SK-N-SH treated with all-trans-retinoic acid at 6 μM for 48 hours (cell line): ENCODE results near the gene IP6K3.

Source experiments
- ATAC-seq: fragments of 200-7000 bp; cut with Tn5 transposase; 3 replicates; pipeline ENCODE4 v1.9.1; 2020; ENCODE audit warnings: mild to moderate bottlenecking, moderate library complexity
- ARNTL ChIP-seq: fragments of 450-650 bp; formaldehyde crosslinking; IDR thresholded peaks from 2 replicates; pipeline ENCODE4 v1.5.0; 2020; ENCODE audit warnings: low read depth, mild to moderate bottlenecking, moderate library complexity, borderline replicate concordance
- BACH2 ChIP-seq: fragments of 250-450 bp; sonication (Bioruptor Pico); IDR thresholded peaks from 2 replicates; pipeline ENCODE4 v1.9.0; 2021; ENCODE audit warnings: mild to moderate bottlenecking, borderline replicate concordance
- CSDC2 ChIP-seq: fragments of 250-450 bp; sonication (Bioruptor Pico); IDR thresholded peaks from 2 replicates; pipeline ENCODE4 v1.5.0; 2020; ENCODE audit warnings: mild to moderate bottlenecking, moderate library complexity
- ESRRG ChIP-seq: fragments of 250-450 bp; sonication (Bioruptor Pico); IDR thresholded peaks from 2 replicates; pipeline ENCODE4 v1.6.1; 2021; ENCODE audit warnings: mild to moderate bottlenecking
- GLIS3 ChIP-seq: fragments of 250-450 bp; sonication (Bioruptor Pico); IDR thresholded peaks from 2 replicates; pipeline ENCODE4 v1.5.0; 2020; ENCODE audit warnings: mild to moderate bottlenecking, moderate library complexity
- ISL1 ChIP-seq: fragments of 250-450 bp; sonication (Bioruptor Pico); IDR thresholded peaks from 2 replicates; pipeline ENCODE4 v2.1.2; 2022; ENCODE audit warnings: mild to moderate bottlenecking, moderate library complexity
- OSR1 ChIP-seq: fragments of 250-450 bp; sonication (Bioruptor Pico); IDR thresholded peaks from 2 replicates; pipeline ENCODE4 v1.8.0; 2022; ENCODE audit warnings: moderate library complexity, mild to moderate bottlenecking, inconsistent platforms
- PPARA ChIP-seq: fragments of 250-450 bp; sonication (Bioruptor Pico); IDR thresholded peaks from 2 replicates; pipeline ENCODE4 v1.5.0; 2020; ENCODE audit warnings: mild to moderate bottlenecking, borderline replicate concordance
- RARB ChIP-seq: fragments of 250-450 bp; sonication (Bioruptor Pico); IDR thresholded peaks from 2 replicates; pipeline ENCODE4 v1.8.0; 2021; ENCODE audit warnings: mild to moderate bottlenecking, moderate library complexity
- SNAI2 ChIP-seq: fragments of 250-450 bp; sonication (Bioruptor Pico); IDR thresholded peaks from 2 replicates; pipeline ENCODE4 v1.5.0; 2020; ENCODE audit warnings: mild to moderate bottlenecking, moderate library complexity
- TCF4 ChIP-seq: fragments of 250-450 bp; sonication (Bioruptor Pico); IDR thresholded peaks from 2 replicates; pipeline ENCODE4 v1.8.0; 2021; ENCODE audit warnings: mild to moderate bottlenecking, moderate library complexity, borderline replicate concordance
- TOX ChIP-seq: fragments of 250-450 bp; sonication (Bioruptor Pico); IDR thresholded peaks from 2 replicates; pipeline ENCODE4 v1.8.0; 2021; ENCODE audit warnings: mild to moderate bottlenecking, moderate library complexity, borderline replicate concordance
- ZC3H10 ChIP-seq: fragments of 250-450 bp; sonication (Bioruptor Pico); IDR thresholded peaks from 2 replicates; pipeline ENCODE4 v1.5.1; 2021; ENCODE audit warnings: mild to moderate bottlenecking, moderate library complexity
- ZFP3 ChIP-seq: fragments of 250-450 bp; sonication (Bioruptor Pico); IDR thresholded peaks from 2 replicates; pipeline ENCODE4 v1.5.0; 2020; ENCODE audit warnings: mild to moderate bottlenecking, moderate library complexity
- ZFP30 ChIP-seq: fragments of 450-650 bp; formaldehyde crosslinking; IDR thresholded peaks from 2 replicates; pipeline ENCODE4 v1.5.0; 2022; ENCODE audit warnings: mild to moderate bottlenecking, moderate library complexity
- ZNF565 ChIP-seq: fragments of 450-650 bp; formaldehyde crosslinking; conservative IDR thresholded peaks from 2 replicates; pipeline ENCODE4 v1.5.0; 2020; ENCODE audit warnings: low read depth, mild to moderate bottlenecking, moderate library complexity
- ZNF70 ChIP-seq: fragments of 450-650 bp; formaldehyde crosslinking; IDR thresholded peaks from 2 replicates; pipeline ENCODE4 v1.5.0; 2020; ENCODE audit warnings: mild to moderate bottlenecking, moderate library complexity
- ZNF8 ChIP-seq: fragments of 450-650 bp; formaldehyde crosslinking; IDR thresholded peaks from 2 replicates; pipeline ENCODE4 v1.5.0; 2020; ENCODE audit warnings: mild to moderate bottlenecking, moderate library complexity
- TF ChIP-seq, protein P1 (sequence below): fragments of 250-450 bp; sonication (Bioruptor Pico); IDR thresholded peaks from 2 replicates; pipeline ENCODE4 v1.5.0; 2020; ENCODE audit warnings: mild to moderate bottlenecking, moderate library complexity
- TF ChIP-seq, protein P2 (sequence below): fragments of 250-450 bp; sonication (Bioruptor Pico); IDR thresholded peaks from 2 replicates; pipeline ENCODE4 v1.5.1; 2021; ENCODE audit warnings: mild to moderate bottlenecking, moderate library complexity
- TF ChIP-seq, protein P3 (sequence below): fragments of 250-450 bp; sonication (Bioruptor Pico); IDR thresholded peaks from 2 replicates; pipeline ENCODE4 v1.5.1; 2020; ENCODE audit warnings: low read depth, mild to moderate bottlenecking, moderate library complexity
- TF ChIP-seq, protein P4 (sequence below): fragments of 250-450 bp; sonication (Bioruptor Pico); IDR thresholded peaks from 2 replicates; pipeline ENCODE4 v1.8.0; 2021; ENCODE audit warnings: low read depth, mild to moderate bottlenecking, moderate library complexity, borderline replicate concordance

The IP6K3 gene

DNA sequence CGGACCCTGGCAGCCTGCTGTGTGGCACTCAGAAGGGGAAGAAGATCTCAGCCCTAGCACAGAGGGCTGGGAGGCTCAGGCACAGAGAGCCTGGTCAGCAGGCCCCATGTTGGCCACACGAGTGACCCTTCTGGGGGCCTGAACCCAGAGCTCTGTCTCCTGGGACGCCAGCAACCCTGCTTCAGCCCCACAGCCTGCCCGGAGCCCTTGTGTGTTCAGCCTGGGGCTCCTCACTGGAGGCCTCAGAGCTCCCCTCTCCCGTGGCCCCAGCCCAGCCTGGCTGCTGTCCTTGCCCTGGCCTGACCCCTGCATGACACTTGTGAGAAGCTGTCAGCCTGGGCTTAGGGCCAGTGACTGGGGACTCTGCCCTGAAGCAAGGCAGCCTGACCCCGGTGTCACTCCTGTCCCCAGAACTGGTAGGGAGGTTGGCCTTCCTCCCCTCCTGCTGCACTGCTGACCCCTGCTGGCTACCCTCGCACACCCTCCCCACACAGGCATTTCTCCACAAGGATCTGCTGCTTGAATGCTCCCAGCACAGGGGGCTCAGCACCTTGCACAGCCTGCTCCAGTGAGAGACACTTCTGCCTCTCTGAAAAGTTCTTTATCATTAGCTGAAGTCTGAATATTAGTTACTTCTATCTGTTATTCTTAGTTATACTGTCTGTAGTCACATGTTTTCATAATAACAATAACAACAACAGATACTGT lies 15.4 kb upstream of the IP6K3 start:
- TF ChIP-seq SNAI2 (CRISPR knock-in tag): no peak
- TF ChIP-seq ZNF8 (CRISPR knock-in tag): no peak
- TF ChIP-seq, protein P1, sequence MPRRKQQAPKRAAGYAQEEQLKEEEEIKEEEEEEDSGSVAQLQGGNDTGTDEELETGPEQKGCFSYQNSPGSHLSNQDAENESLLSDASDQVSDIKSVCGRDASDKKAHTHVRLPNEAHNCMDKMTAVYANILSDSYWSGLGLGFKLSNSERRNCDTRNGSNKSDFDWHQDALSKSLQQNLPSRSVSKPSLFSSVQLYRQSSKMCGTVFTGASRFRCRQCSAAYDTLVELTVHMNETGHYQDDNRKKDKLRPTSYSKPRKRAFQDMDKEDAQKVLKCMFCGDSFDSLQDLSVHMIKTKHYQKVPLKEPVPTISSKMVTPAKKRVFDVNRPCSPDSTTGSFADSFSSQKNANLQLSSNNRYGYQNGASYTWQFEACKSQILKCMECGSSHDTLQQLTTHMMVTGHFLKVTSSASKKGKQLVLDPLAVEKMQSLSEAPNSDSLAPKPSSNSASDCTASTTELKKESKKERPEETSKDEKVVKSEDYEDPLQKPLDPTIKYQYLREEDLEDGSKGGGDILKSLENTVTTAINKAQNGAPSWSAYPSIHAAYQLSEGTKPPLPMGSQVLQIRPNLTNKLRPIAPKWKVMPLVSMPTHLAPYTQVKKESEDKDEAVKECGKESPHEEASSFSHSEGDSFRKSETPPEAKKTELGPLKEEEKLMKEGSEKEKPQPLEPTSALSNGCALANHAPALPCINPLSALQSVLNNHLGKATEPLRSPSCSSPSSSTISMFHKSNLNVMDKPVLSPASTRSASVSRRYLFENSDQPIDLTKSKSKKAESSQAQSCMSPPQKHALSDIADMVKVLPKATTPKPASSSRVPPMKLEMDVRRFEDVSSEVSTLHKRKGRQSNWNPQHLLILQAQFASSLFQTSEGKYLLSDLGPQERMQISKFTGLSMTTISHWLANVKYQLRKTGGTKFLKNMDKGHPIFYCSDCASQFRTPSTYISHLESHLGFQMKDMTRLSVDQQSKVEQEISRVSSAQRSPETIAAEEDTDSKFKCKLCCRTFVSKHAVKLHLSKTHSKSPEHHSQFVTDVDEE: no peak
- no peak for TF ChIP-seq CSDC2 (CRISPR knock-in tag)
- no peak for TF ChIP-seq OSR1 (CRISPR knock-in tag)
- no peak for TF ChIP-seq ZFP30 (CRISPR knock-in tag)
- TF ChIP-seq GLIS3: no peak
- TF ChIP-seq, protein P2, sequence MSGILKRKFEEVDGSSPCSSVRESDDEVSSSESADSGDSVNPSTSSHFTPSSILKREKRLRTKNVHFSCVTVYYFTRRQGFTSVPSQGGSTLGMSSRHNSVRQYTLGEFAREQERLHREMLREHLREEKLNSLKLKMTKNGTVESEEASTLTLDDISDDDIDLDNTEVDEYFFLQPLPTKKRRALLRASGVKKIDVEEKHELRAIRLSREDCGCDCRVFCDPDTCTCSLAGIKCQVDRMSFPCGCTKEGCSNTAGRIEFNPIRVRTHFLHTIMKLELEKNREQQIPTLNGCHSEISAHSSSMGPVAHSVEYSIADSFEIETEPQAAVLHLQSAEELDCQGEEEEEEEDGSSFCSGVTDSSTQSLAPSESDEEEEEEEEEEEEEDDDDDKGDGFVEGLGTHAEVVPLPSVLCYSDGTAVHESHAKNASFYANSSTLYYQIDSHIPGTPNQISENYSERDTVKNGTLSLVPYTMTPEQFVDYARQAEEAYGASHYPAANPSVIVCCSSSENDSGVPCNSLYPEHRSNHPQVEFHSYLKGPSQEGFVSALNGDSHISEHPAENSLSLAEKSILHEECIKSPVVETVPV (CRISPR knock-in tag): no peak
- TF ChIP-seq RARB (CRISPR knock-in tag): no peak
- TF ChIP-seq ARNTL (CRISPR knock-in tag): no peak
- TF ChIP-seq TOX (CRISPR knock-in tag): no peak
- no peak for TF ChIP-seq ZC3H10 (CRISPR knock-in tag)
- no peak for TF ChIP-seq ESRRG (CRISPR knock-in tag)
- no peak for TF ChIP-seq PPARA (CRISPR knock-in tag)
- TF ChIP-seq, protein P3, sequence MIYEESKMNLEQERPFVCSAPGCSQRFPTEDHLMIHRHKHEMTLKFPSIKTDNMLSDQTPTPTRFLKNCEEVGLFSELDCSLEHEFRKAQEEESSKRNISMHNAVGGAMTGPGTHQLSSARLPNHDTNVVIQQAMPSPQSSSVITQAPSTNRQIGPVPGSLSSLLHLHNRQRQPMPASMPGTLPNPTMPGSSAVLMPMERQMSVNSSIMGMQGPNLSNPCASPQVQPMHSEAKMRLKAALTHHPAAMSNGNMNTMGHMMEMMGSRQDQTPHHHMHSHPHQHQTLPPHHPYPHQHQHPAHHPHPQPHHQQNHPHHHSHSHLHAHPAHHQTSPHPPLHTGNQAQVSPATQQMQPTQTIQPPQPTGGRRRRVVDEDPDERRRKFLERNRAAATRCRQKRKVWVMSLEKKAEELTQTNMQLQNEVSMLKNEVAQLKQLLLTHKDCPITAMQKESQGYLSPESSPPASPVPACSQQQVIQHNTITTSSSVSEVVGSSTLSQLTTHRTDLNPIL (CRISPR knock-in tag): no peak
- TF ChIP-seq ZNF565 (CRISPR knock-in tag): no peak
- no peak for TF ChIP-seq ISL1 (CRISPR knock-in tag)
- peak; percentile 85 for ATAC-seq

DNA sequence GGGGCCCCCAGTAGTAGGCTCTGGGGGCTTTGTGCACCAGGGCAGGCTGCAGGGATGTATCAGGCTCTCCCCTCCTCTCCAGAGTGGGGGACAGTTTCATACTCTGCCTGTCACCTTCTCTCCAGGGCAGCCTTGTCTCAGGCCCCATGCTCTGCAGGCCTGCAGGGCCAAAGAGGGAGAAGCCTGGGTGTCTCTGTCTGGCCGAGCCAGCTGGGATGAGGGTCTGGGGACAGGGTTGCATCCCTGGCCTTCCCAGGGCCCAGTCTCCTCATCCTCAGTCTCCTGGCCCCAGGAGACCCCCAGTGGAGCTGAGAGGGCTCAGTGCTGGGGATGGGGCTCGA lies 14.8 kb upstream of the IP6K3 start:
- ATAC-seq: peak; percentile 18; the same call in 2 of the 3 replicates
- TF ChIP-seq ESRRG (CRISPR knock-in tag) (no peak), RARB (CRISPR knock-in tag) (no peak), SNAI2 (CRISPR knock-in tag) (no peak), ZFP3 (CRISPR knock-in tag) (no peak), ZC3H10 (CRISPR knock-in tag) (no peak), PPARA (CRISPR knock-in tag) (no peak), GLIS3 (no peak), TOX (CRISPR knock-in tag) (no peak), ZNF565 (CRISPR knock-in tag) (no peak), ARNTL (CRISPR knock-in tag) (no peak), ISL1 (CRISPR knock-in tag) (no peak), BACH2 (no peak), TCF4 (CRISPR knock-in tag) (no peak), ZNF70 (no peak)
- TF ChIP-seq, protein P4, sequence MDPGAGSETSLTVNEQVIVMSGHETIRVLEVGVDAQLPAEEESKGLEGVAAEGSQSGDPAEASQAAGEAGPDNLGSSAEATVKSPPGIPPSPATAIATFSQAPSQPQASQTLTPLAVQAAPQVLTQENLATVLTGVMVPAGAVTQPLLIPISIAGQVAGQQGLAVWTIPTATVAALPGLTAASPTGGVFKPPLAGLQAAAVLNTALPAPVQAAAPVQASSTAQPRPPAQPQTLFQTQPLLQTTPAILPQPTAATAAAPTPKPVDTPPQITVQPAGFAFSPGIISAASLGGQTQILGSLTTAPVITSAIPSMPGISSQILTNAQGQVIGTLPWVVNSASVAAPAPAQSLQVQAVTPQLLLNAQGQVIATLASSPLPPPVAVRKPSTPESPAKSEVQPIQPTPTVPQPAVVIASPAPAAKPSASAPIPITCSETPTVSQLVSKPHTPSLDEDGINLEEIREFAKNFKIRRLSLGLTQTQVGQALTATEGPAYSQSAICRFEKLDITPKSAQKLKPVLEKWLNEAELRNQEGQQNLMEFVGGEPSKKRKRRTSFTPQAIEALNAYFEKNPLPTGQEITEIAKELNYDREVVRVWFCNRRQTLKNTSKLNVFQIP (CRISPR knock-in tag): no peak
- TF ChIP-seq, protein P1: no peak
- TF ChIP-seq, protein P3 (CRISPR knock-in tag): no peak
